CD14-positive monocyte (primary cell): ENCODE data around the gene MRRF. TPM values are rescaled to one million over a fixed set of nuclear protein-coding genes. Genes with fewer than 3 reads are reported as not detected.

ENCODE experiments used
- DNase-seq, 3 donors: peaks; one replicate each; pipeline ENCODE4 v3.0.0-alpha.2; 2011 to 2022
- H2AFZ ChIP-seq: 2 replicates; pipeline ENCODE4 v1.6.0; 2012; ENCODE audit warnings: mild to moderate bottlenecking, low read depth, low read length, inconsistent platforms; ENCODE audit not compliant: insufficient read depth, poor library complexity, severe bottlenecking
- H3K27ac ChIP-seq, 2 donors: 1 replicate in 1 of 2; 2 replicates in 1 of 2; pipeline ENCODE4 v1.5.1; 2012 to 2013; ENCODE audit warnings: low read length in 2 of 2, control low read depth in 1 of 2, inconsistent platforms in 1 of 2, low read depth in 1 of 2, mild to moderate bottlenecking in 1 of 2
- H3K27me3 ChIP-seq, 2 donors: one replicate each; pipeline versions ENCODE4 v1.6.0 to v1.6.1; 2011 to 2013; ENCODE audit warnings: low read length in 2 of 2; ENCODE audit not compliant: control insufficient read depth in 2 of 2, insufficient read depth in 2 of 2
- H3K36me3 ChIP-seq, 2 donors: replicated peaks in 1 of 2; 1 replicate in 1 of 2; 2 replicates in 1 of 2; pipeline versions ENCODE4 v1.5.1 to v1.6.1; 2012 to 2013; ENCODE audit warnings: low read length in 2 of 2, control low read depth in 1 of 2, inconsistent platforms in 1 of 2, mild to moderate bottlenecking in 1 of 2; ENCODE audit not compliant: insufficient read depth in 2 of 2, control insufficient read depth in 1 of 2
- H3K4me1 ChIP-seq, 2 donors: 1 replicate in 1 of 2; 2 replicates in 1 of 2; pipeline versions ENCODE4 v1.5.1 to v1.6.1; 2012 to 2013; ENCODE audit warnings: low read length in 2 of 2, control low read depth in 1 of 2, inconsistent platforms in 1 of 2, mild to moderate bottlenecking in 1 of 2, moderate library complexity in 1 of 2; ENCODE audit not compliant: insufficient read depth in 2 of 2, control insufficient read depth in 1 of 2
- H3K4me2 ChIP-seq: replicated peaks from 2 replicates; pipeline ENCODE3; 2012; ENCODE audit warnings: low read length, moderate library complexity, mild to moderate bottlenecking; ENCODE audit not compliant: poor library complexity, severe bottlenecking; ENCODE audit errors: extremely low read depth
- H3K4me3 ChIP-seq, 3 experiments: fragments of 200-600 bp in 1 of 3; sonication (generic) in 1 of 3; replicated peaks in 1 of 3; 1 replicate in 2 of 3; 2 replicates in 1 of 3; pipeline ENCODE4 v1.5.1; 2011 to 2013; ENCODE audit warnings: low read length in 3 of 3, mild to moderate bottlenecking in 3 of 3, control low read depth in 2 of 3, low read depth in 2 of 3, inconsistent platforms in 1 of 3, moderate library complexity in 1 of 3
- H3K79me2 ChIP-seq: 2 replicates; pipeline ENCODE4 v1.6.0; 2012; ENCODE audit warnings: mild to moderate bottlenecking, control low read depth, inconsistent platforms, low read length, moderate library complexity; ENCODE audit not compliant: insufficient read depth
- H3K9ac ChIP-seq: 2 replicates; pipeline ENCODE4 v1.6.0; 2017; ENCODE audit warnings: low read length, mild to moderate bottlenecking; ENCODE audit not compliant: insufficient read depth, poor library complexity, severe bottlenecking
- H3K9me3 ChIP-seq, 2 donors: replicated peaks in 1 of 2; 1 replicate in 1 of 2; 2 replicates in 1 of 2; pipeline versions ENCODE4 v1.5.1 to v1.6.1; 2012 to 2013; ENCODE audit warnings: low read length in 2 of 2, control low read depth in 1 of 2; ENCODE audit not compliant: control insufficient read depth in 1 of 2, insufficient read depth in 1 of 2
- H4K20me1 ChIP-seq: 2 replicates; pipeline ENCODE4 v1.6.0; 2012; ENCODE audit warnings: mild to moderate bottlenecking, low read length, control low read depth, moderate library complexity; ENCODE audit not compliant: insufficient read depth
- H3K27ac Mint-ChIP-seq, 7 donors: one replicate each; pipeline ENCODE4 v1.8.0; 2020; ENCODE audit warnings: mild to moderate bottlenecking in 7 of 7, mixed read lengths in 7 of 7, moderate library complexity in 6 of 7, inconsistent platforms in 2 of 7
- H3K27me3 Mint-ChIP-seq, 3 donors: one replicate each; pipeline ENCODE4 v1.8.0; 2021 to 2022; ENCODE audit warnings: low read depth in 3 of 3, mild to moderate bottlenecking in 3 of 3, mixed read lengths in 3 of 3, moderate library complexity in 3 of 3, inconsistent platforms in 1 of 3
- H3K36me3 Mint-ChIP-seq, 2 donors: one replicate each; pipeline ENCODE4 v1.8.0; 2020; ENCODE audit warnings: mixed read lengths in 2 of 2, inconsistent platforms in 1 of 2, mild to moderate bottlenecking in 1 of 2
- H3K4me1 Mint-ChIP-seq: one replicate; pipeline ENCODE4 v1.8.0; 2020; ENCODE audit warnings: mild to moderate bottlenecking, mixed read lengths
- H3K4me3 Mint-ChIP-seq, 2 donors: one replicate each; pipeline ENCODE4 v1.8.0; 2020; ENCODE audit warnings: mild to moderate bottlenecking in 2 of 2, mixed read lengths in 2 of 2, moderate library complexity in 1 of 2
- H3K9me3 Mint-ChIP-seq, 7 donors: one replicate each; pipeline ENCODE4 v1.8.0; 2020 to 2022; ENCODE audit warnings: mixed read lengths in 7 of 7, mild to moderate bottlenecking in 6 of 7, moderate library complexity in 6 of 7, inconsistent platforms in 2 of 7
- WGBS: methylation state at CpG from one replicate; pipeline ENCODE4 v1.1.5; 2013; ENCODE audit warnings: missing lambda C conversion rate; ENCODE audit not compliant: insufficient coverage; 5-methylcytosine and 5-hydroxymethylcytosine counted together
- intact Hi-C, 2 donors: fragments of 100-400 bp; cut with micrococcal nuclease; formaldehyde crosslinking; loops; one replicate each; pipeline versions ENCODE4 v1.15.0 to v1.15.1; 2023
- polyA plus RNA-seq, 3 donors: library from polyadenylated mRNA; depleted of rRNA in 1 of 3; unstranded in 2 of 3; stranded (reverse) in 1 of 3; fragments of 300-500 nt in 2 of 3; fragments of >200 nt in 1 of 3; fragmentation: Illumina TruSeq in 2 of 3; gene quantifications; 1 replicate in 2 of 3; 2 replicates in 1 of 3; pipeline ENCODE4 v1.2.3, GENCODE V29; 2012 to 2021
- TF ChIP-seq, protein P1 (sequence below): fragments of 200-600 bp; IDR thresholded peaks from one replicate; pipeline ENCODE4 v1.8.0; 2022; ENCODE audit warnings: antibody characterized with exemption, mild to moderate bottlenecking

MRRF gene
- polyA plus RNA-seq, 3 donors = 16.0 to 34.4 (median 16.2) TPM

DNA sequence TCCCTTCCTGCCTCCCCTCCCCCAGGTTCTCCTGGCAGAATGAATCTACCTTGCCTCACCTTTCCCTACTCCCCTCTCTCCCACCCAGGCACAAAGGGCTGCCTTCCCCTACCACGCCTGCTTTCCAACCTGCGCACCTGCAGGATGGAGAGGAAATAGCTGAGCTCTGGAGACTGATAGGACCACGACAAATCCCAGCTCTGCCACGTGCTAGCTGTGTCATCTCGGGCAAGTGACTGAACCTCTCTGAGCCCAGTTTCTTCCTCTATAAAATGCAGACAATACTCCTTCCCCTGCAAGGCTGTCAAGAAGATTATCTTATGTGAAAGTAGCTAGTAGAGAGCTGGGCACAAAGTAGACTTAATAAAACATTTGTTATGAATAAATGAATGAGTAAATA, 74.9 kb downstream of the MRRF start:
- DNase-seq = no peak
- H3K27me3 ChIP-seq = no peaks in the 10 kb centered on the region
- H3K4me1 ChIP-seq = no peaks in the 10 kb centered on the region
- H3K4me3 ChIP-seq = no peak overlapping the region
- H3K79me2 ChIP-seq = no peaks in the 10 kb centered on the region
- H3K36me3 ChIP-seq = no peaks in the 10 kb centered on the region
- Mint-ChIP-seq H3K27me3 (peaks cover 0 to 11% (median 1%) of the 10 kb centered on the region in 3 donors), H3K36me3 (no peaks in the 10 kb centered on the region), H3K4me1 (no peaks in the 10 kb centered on the region), H3K4me3 (no peak overlapping the region), H3K9me3 (no peaks in the 10 kb centered on the region), H3K27ac (no peak overlapping the region)
- no peaks in the 10 kb centered on the region for H3K9me3 ChIP-seq
- no peak overlapping the region for H3K27ac ChIP-seq
- no peak overlapping the region for H2AFZ ChIP-seq
- no peak overlapping the region for H3K4me2 ChIP-seq
- intact Hi-C loops = no loop called here
- TF ChIP-seq, protein P1, sequence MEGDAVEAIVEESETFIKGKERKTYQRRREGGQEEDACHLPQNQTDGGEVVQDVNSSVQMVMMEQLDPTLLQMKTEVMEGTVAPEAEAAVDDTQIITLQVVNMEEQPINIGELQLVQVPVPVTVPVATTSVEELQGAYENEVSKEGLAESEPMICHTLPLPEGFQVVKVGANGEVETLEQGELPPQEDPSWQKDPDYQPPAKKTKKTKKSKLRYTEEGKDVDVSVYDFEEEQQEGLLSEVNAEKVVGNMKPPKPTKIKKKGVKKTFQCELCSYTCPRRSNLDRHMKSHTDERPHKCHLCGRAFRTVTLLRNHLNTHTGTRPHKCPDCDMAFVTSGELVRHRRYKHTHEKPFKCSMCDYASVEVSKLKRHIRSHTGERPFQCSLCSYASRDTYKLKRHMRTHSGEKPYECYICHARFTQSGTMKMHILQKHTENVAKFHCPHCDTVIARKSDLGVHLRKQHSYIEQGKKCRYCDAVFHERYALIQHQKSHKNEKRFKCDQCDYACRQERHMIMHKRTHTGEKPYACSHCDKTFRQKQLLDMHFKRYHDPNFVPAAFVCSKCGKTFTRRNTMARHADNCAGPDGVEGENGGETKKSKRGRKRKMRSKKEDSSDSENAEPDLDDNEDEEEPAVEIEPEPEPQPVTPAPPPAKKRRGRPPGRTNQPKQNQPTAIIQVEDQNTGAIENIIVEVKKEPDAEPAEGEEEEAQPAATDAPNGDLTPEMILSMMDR = no peak
- no peak overlapping the region for H3K9ac ChIP-seq
- WGBS = no CpG with 5 or more reads among the region's 5 CpGs
- no peaks in the 10 kb centered on the region for H4K20me1 ChIP-seq

DNA sequence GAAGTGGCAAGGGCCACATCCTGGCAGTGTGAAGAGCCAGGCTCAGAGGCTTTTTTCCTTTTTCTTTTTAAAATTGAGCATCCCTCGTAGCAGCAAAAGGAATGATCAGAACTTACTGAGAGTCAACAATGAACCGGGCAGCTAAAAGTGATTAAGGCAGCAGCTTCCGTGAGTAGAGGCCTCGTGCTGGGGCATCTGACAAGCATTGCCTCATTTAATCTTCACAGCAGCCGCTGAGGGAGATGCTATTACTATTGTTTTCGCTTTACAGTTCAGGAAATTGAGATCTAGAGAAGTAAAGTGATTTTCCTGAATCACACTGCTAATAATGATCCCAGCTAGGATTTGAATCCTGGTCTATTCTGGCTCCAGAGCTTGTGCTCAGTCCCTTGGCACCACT, 75.5 kb downstream of the MRRF start:
- no peaks in the 10 kb centered on the region for H3K9me3 Mint-ChIP-seq

More for the DNA sequence above, 75.5 kb downstream of the MRRF start:
- Histone ChIP-seq H3K27ac (no peak overlapping the region), H3K36me3 (no peaks in the 10 kb centered on the region), H3K4me1 (no peaks in the 10 kb centered on the region), H4K20me1 (no peaks in the 10 kb centered on the region), H3K27me3 (no peaks in the 10 kb centered on the region), H3K79me2 (no peaks in the 10 kb centered on the region), H3K9me3 (no peaks in the 10 kb centered on the region), H2AFZ (no peak overlapping the region), H3K4me3 (no peak overlapping the region), H3K4me2 (no peak overlapping the region), H3K9ac (no peak overlapping the region)
- 90% methylated on average over 6 of the region's 6 CpGs for WGBS
- TF ChIP-seq, protein P1 = no peak
- H3K4me1 Mint-ChIP-seq = no peaks in the 10 kb centered on the region
- no peaks in the 10 kb centered on the region for H3K36me3 Mint-ChIP-seq
- no peak overlapping the region for H3K27ac Mint-ChIP-seq
- H3K4me3 Mint-ChIP-seq = no peak overlapping the region
- DNase-seq = no peak
- intact Hi-C loops = no loop called here
- peaks cover 0 to 11% (median 1%) of the 10 kb centered on the region in 3 donors for H3K27me3 Mint-ChIP-seq
